HL-60 (cell line): ENCODE results near the gene FGF3.

ENCODE experiments used
- DNase-seq, 2 experiments: peaks; one replicate each; pipeline ENCODE4 v3.0.0-alpha.2; 2010 to 2020; ENCODE audit warnings: low read depth in 1 of 2, low spot score in 1 of 2
- H3K27ac ChIP-seq: fragments of 250-450 bp; sonication (Bioruptor Pico); replicated peaks from 2 replicates; pipeline ENCODE4 v1.5.1; 2020; ENCODE audit warnings: mild to moderate bottlenecking, moderate library complexity
- H3K27me3 ChIP-seq: fragments of 250-450 bp; sonication (Bioruptor Pico); 2 replicates; pipeline ENCODE4 v1.5.1; 2021; ENCODE audit warnings: mild to moderate bottlenecking, moderate library complexity; ENCODE audit not compliant: insufficient read depth, poor library complexity, severe bottlenecking
- H3K4me3 ChIP-seq: replicated peaks from 2 replicates; pipeline ENCODE4 v1.5.1; 2011; ENCODE audit warnings: mild to moderate bottlenecking, control low read depth, low read length; ENCODE audit not compliant: insufficient read depth
- GABPA ChIP-seq: IDR thresholded peaks from 2 replicates; pipeline ENCODE4 v1.6.1; 2012; ENCODE audit warnings: low read depth
- POLR2AphosphoS5 ChIP-seq: IDR thresholded peaks from 2 replicates; pipeline ENCODE4 v1.6.1; 2012; ENCODE audit warnings: low read depth
- SPI1 ChIP-seq: IDR thresholded peaks from 2 replicates; pipeline ENCODE4 v1.6.1; 2012; ENCODE audit warnings: low read depth, mild to moderate bottlenecking, borderline replicate concordance
- TF ChIP-seq, protein P1 (sequence below): IDR thresholded peaks from one replicate; pipeline ENCODE4 v1.5.1; 2011; ENCODE audit warnings: low read length, control low read depth, inconsistent platforms; ENCODE audit not compliant: insufficient read depth
- TF ChIP-seq, protein P2 (sequence below): IDR thresholded peaks from 2 replicates; pipeline ENCODE4 v1.6.1; 2012; ENCODE audit warnings: low read depth; ENCODE audit not compliant: insufficient replicate concordance

The FGF3 gene

DNA sequence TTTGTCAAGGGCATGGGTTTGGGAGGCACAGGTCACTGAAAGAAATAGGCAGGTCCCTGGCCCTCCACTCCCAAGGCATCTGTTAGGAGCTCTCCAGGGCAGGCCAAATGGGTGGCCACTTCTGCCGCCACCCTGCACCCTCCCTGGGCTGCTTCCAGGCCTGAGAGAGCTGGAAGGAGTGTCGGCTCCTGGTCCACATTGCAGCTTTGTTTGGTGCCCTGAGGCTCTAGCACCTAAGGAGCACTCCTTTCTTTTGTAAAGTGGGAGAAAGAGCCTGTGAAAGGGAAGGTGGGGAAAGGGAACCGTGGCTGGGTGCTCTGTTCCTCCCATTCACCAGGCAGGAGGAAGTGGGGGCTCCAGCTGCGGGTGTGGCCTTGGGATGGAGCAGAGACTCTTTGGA is 31.8 kb downstream of the FGF3 start:
- Histone ChIP-seq H3K27me3 (no peaks in the 10 kb centered on the region), H3K27ac (no peak overlapping the region), H3K4me3 (no peak overlapping the region)
- TF ChIP-seq GABPA: no peak
- 0 out of 2 replicates have a peak, but pooled peaks have one; percentile 2 for TF ChIP-seq SPI1
- TF ChIP-seq, protein P1, sequence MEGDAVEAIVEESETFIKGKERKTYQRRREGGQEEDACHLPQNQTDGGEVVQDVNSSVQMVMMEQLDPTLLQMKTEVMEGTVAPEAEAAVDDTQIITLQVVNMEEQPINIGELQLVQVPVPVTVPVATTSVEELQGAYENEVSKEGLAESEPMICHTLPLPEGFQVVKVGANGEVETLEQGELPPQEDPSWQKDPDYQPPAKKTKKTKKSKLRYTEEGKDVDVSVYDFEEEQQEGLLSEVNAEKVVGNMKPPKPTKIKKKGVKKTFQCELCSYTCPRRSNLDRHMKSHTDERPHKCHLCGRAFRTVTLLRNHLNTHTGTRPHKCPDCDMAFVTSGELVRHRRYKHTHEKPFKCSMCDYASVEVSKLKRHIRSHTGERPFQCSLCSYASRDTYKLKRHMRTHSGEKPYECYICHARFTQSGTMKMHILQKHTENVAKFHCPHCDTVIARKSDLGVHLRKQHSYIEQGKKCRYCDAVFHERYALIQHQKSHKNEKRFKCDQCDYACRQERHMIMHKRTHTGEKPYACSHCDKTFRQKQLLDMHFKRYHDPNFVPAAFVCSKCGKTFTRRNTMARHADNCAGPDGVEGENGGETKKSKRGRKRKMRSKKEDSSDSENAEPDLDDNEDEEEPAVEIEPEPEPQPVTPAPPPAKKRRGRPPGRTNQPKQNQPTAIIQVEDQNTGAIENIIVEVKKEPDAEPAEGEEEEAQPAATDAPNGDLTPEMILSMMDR: no peak
- TF ChIP-seq, protein P2, sequence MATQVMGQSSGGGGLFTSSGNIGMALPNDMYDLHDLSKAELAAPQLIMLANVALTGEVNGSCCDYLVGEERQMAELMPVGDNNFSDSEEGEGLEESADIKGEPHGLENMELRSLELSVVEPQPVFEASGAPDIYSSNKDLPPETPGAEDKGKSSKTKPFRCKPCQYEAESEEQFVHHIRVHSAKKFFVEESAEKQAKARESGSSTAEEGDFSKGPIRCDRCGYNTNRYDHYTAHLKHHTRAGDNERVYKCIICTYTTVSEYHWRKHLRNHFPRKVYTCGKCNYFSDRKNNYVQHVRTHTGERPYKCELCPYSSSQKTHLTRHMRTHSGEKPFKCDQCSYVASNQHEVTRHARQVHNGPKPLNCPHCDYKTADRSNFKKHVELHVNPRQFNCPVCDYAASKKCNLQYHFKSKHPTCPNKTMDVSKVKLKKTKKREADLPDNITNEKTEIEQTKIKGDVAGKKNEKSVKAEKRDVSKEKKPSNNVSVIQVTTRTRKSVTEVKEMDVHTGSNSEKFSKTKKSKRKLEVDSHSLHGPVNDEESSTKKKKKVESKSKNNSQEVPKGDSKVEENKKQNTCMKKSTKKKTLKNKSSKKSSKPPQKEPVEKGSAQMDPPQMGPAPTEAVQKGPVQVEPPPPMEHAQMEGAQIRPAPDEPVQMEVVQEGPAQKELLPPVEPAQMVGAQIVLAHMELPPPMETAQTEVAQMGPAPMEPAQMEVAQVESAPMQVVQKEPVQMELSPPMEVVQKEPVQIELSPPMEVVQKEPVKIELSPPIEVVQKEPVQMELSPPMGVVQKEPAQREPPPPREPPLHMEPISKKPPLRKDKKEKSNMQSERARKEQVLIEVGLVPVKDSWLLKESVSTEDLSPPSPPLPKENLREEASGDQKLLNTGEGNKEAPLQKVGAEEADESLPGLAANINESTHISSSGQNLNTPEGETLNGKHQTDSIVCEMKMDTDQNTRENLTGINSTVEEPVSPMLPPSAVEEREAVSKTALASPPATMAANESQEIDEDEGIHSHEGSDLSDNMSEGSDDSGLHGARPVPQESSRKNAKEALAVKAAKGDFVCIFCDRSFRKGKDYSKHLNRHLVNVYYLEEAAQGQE: no peak
- no peak for TF ChIP-seq POLR2AphosphoS5
- no peak for DNase-seq

DNA sequence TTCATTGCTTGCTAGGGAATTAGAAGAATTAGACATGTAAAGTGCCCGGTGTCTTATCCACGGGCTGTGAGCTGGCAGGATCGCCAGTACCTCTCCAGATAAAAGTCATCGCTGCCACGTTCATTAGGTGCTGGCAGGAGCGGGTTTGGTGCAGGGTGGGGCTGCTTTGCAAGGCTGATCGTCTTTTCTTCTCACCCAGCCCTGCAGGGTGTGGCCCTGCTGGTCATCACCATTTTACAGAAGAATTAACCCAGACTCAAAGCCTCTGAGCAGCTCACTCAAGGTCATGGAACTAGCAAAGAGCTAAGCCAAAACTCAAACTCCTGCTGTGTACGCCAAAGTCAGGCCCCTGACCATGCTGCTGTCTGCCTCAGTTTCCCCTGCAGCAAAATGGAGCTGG is 38.0 kb downstream of the FGF3 start:
- DNase-seq: no peak
- Histone ChIP-seq H3K27me3 (no peaks in the 10 kb centered on the region), H3K27ac (no peak overlapping the region), H3K4me3 (no peak overlapping the region)
- TF ChIP-seq GABPA (no peak), POLR2AphosphoS5 (no peak), SPI1 (no peak)
- TF ChIP-seq, protein P1: no peak
- TF ChIP-seq, protein P2: no peak

DNA sequence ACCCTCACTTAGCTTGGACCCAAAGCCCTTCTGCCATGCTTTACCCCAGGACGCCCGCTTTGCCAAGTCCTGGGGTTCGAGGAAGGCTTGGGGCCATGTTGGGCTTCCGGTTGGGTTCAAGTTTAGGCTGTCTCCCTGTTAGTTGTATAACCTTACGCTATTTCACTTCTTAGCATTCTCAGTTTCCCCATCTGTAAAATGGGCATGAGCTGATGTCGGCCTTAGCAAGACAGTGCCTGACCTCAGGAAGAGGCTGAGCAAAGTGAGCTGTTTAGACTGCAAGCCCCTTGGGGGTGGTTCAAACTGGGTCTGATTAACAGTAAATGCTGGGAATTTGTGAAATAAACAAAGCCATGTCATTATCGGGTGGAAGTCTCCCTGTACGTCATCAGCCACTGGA is 40.8 kb downstream of the FGF3 start:
- TF ChIP-seq, protein P1: no peak
- TF ChIP-seq, protein P2: no peak
- TF ChIP-seq GABPA (no peak), POLR2AphosphoS5 (no peak), SPI1 (no peak)
- no peak for DNase-seq
- H3K27me3 ChIP-seq: peaks cover 21% of the 10 kb centered on the region
- no peak overlapping the region for H3K27ac ChIP-seq
- H3K4me3 ChIP-seq: no peak overlapping the region
